GM21619 (cell line): ENCODE results near the gene NFIX.

Experiments
- ATAC-seq: cut with Tn5 transposase; IDR thresholded peaks from one replicate; pipeline ENCODE4 v1.9.1; 2021; ENCODE audit not compliant: unreplicated experiment

NFIX gene

DNA sequence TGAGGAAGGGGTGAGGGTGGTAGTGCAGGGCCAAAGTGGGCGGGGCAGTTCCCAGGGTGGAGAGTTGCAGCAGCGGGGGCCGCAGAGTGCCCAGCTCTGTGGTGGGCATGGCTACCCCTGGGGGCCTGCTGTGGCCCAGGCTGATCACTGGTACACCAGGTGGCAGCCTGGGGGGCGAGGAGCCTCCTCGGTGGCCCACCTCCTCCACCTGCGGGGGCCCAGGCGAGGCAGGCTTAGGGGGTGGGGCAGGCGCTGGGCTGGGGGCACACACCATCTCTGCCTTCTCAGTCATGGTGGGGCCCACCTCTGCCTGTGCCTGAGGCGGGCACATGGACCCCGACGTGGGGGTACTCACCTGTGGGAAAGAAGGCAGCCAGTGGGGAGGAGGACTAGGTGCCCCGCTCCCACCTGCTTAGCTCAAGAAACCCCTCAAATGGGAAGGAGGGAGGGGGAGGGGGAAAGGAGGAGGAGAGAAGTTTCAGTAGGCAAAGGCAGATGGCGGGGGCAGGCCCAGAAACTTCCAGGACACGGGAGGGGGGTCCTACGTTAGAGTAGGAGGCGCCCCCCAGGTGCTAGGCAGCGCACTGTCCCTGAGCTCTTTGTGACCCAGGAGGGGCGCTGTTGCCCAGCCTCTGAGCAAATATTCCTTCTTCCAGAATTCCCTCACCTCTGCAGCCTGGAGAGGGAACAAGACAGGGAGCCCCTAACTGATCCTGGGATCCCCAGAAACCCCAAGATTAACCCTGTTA, 105.7 kb downstream of the NFIX start:
- no peak for ATAC-seq

DNA sequence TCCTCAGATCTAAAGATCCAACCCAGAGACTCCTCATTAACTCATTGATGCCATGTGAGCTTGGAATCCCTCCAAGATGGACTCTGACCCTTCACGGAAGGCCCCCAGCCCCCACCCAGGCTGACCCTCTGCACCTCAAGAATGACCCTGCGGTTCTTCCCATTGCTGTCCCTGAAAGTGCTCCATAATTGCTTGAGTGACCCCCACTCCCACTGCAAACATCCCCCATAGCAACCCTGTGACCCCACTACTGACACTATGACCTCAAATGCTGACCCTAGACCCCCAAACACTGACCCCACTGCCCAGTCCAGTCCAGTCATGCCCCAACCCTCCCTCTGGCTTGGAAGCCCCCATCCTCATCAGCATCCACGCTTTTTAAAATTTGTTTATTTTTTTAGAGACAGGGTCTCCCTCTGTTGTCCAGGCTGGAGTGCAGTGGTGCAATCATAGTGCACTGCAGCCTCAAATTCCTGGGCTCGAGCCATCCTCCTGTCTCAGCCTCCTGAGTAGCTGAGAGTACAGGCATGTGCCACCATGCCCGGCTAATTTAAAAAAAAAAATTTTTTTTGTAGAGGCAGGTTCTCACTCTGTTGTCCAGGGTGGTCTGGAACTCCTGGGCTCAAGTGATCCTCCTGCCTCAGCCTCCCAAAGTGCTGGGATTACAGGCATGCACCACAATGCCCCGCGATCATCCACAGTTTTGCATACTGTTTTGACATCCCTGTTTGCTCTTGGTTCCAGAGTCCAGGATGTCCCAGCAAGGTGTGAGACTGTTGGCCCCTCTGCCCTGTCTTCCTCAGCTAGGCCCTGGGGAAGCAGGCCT, 106.5 kb downstream of the NFIX start:
- ATAC-seq, result no peak

DNA sequence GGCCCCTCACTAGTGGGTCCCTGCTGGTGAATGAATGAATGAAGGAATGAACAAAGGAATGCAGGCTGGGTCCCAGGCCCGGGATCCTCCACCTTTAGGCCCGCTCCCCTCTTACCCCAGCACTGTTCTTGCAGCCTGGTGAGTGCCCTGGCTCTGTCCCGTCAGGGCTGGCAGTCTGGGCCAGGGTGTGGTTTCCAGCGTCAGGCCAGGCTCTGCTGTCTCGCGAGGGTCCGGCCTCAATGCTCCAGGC, 107.1 kb downstream of the NFIX start:
- peak; percentile 1 for ATAC-seq

DNA sequence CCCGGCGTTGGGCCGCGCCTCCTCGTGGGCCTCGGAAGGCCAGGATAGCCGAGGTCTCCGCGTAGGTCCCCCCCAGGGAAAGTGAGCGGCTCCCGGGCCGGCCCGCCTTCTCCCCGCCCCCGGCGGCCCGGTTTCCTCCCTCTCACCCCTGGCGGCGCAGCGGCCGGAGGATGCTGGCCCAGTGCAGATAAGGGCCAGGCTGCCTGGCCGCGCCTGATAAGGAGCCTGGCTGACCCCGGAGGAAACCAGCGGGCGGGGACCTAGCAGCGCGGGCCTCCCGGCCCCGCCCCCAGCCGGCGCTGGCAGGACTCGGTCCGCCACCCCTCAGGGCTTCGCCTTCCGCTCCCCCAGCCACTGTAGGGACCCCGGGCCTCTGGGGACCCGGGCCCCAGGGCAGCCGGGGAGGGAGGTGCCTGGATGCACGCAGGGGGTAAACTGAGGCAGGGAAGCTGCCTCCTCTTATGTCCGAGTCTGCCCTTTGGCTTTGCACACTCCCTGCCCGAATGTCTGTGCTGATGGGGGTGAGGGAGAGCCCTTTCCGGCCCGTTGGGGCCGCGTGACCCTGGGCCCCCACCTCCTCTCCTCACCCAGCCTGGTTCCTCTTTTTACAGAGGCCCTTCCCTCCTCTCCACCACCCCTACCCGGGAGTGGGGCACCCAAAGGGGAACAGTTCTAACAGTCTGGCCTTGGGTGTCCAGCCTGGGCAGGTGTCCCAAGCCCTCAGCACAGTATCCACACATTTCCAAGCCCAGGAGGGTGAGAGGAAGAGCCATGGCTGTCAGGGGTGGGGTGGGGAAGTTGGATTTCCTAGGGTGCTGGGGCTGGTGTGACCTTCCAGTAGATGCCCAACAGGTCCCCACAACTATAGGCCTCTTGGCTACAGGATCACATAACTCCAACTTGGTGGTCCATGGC, 107.6 kb downstream of the NFIX start, which contains the start of gene LYL1:
TSS of gene LYL1 (minus strand) at position 193 of the 915 bp plus-strand sequence. CDS start 1,687 bp downstream, outside the sequence.
- ATAC-seq, result peak; percentile 33

DNA sequence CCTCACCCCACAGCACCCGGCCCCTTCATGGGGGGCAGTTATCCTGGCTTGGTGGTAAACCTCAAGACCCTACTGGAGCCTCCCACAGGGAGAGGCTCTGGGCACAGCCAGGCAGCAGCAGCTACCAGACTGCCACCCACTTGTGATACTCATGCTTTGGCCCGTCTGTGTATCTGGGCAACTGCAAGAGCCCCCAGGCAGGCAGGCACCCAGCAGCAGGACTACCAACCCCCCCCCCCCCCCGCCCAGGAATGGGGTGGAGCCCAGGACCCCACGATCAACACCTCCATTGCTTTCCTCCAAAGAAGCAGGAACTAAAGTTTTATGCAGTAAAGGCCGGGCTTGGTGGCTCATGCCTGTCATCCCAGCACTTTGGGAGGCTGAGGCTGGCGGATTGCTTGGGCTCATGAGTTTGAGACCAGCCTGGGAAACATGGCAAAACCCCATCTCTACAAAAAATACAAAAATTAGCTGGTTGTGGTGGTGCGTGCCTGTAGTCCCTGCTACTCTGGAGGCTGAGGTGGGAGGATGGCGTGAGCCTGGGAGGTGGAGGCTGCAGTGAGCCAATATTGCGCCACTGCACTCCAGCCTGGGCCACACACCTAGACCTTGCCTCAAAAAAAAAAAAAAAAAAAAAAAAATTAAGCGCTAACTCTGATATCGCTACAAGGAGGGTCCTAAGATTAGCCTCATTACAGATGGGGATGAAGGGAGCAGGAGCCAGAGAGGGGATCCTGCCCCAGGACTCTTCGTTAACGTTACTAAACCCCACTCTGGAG, 108.5 kb downstream of the NFIX start:
- ATAC-seq, result no peak

DNA sequence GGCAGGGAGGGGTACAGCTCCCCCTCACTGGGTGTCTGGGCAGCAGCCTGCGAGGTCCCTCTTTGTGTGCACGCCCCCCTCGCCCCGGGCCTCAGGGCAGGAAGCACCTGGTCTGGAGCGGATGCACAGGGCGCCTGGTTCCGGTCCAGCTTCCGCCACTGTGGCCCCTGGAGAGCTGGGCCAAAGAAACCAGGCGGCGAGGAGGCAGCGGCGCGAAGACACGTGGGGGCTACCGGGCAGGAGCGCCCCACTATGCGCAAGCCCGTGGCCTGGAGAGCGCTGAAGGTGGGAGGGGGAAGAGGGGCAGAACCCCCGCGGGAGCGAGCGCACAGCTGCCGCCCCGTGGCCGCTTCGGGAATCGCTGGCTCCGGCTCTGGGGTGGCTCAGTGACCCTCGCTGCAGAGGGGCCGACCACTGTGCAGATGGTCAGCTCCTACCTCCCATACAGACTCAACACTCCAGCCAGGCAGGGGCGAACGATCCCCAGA, 109.1 kb downstream of the NFIX start:
- ATAC-seq, result no peak

DNA sequence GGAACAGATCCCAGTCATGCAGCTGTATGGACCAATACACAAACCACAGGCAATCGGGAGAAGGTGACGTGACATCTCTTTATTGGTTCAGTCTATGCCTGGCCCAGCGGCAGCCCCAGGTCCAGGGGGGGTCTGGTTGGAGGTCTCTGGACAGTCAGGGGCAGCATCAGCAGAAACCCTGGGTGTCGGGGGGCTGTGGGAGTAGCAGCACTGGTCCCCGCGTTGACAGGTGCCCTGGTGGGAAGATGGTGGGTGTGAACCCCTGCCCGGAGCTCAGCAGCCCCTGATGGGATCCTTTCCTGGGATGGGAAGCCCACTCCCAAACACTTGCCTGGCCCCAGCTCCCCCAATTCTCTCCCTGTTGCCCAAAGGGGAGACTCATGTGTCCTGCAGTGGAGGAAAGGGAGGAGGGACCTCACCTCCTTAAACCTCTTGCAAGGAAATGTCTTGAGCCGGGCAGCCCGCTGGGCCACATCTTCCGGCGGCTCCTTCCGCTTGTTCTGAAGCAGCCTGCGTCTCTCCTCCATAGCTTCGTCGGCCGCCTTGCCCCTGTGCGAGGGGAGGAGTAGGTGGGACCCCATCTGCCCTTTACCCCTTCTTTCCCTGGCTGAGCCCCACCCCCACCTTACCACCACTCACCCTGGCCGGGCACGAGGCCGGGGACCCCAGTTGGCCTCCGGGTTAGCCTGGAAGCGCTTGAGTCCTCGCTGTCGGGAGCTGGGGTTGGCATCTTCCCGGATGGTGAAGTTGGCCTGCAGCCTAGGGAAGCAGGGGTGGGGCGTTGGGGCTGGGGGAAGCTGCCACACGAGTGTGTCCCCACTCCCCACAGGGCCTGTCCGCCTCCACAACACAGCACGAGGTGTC, 109.8 kb downstream of the NFIX start:
- ATAC-seq, result no peak

DNA sequence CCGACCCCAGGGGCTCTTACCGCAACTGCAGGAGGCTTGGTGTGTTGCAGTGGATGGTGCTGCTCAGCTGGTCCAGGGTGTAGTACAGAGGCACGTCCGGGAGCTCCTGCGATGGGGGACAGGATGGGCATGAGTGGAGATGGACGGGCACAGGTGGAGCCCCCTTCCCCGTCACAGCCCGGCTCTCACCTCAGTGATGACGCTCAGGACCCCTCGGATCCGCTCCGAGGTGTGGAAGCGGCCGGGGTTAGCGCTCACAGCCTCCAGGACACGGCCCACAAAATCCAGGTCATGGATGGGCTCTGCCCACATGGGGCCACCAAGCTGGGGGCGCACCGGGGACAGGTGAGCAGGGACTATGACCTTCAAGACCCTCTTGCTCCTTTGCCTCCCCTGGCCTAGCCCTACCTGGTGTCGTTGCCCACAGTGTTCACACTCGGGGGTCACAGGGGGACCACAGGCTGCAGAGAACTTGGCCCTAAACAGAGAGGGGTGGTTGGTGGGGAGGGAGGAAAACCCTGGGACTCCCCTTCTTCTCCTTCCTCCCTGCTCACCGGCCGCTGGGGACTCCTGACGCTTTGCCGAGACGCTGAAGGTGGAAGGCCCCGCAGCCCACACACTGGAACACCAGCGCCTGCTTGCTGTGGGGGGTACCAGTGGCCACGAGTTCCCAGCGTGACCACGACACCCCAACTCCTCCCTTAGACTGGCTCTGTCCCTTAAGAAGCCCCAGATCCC, 114.3 kb downstream of the NFIX start:
- ATAC-seq, result no peak

DNA sequence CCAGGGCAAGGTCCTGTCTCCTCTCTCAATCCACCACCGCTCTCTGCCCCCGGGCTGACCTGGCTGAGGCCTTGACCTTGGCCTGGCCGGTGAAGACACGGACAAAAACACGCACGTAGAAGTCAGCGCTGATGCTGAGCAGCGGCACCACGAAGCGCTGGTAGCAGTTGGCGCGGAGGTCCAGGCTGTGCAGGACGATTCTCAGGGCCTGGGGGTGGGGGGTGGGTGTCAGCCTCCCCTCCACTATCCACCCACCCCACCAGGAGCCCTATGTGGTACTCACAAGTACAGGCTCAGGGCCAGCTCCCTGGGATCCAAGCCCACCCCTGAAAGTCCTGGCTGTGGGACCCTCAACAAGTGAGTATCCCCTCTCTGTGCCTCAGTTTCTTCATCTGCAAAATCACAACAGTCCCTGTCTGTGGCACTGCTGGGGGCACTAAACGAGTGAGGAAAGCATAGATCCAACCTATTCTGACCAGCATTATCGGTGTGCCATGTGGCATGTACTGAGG, 114.9 kb downstream of the NFIX start:
- no peak for ATAC-seq

DNA sequence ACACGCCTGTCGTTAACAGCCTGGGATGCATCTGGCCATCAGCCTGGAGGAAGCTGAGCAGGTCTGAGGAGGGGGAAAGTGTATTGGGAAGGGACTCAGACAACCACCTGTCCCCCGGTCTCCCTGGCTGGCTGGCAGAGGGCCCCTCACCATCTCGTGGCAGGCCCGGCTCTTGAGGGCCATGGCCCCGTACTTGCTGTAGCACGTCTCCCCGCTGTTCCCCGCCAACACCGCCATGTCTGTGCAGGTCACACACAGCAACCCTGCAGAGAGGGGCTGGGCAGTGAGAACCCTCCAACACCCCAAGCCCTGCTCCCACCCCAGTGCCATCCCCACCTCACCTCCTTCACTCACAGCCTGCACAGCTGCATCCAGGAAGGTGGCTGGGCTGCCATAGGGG, 117.3 kb downstream of the NFIX start:
- ATAC-seq, result no peak

DNA sequence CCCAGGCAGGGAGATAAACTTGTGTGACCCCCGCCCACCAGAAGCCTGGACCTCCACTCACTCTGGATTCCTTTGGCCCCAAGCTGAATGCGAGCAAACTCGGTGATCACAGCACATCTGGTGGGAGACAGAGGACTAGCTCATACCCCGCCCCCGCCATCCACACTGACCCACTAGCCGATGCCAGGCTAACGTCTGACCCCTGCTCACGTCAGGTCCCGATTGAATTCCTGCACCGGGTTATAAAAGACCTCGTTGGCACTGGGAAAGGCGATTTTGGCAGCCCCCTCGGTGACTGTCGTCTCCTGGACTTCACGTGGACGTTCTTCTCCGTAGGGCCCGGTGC, 120.6 kb downstream of the NFIX start:
- ATAC-seq, result no peak

DNA sequence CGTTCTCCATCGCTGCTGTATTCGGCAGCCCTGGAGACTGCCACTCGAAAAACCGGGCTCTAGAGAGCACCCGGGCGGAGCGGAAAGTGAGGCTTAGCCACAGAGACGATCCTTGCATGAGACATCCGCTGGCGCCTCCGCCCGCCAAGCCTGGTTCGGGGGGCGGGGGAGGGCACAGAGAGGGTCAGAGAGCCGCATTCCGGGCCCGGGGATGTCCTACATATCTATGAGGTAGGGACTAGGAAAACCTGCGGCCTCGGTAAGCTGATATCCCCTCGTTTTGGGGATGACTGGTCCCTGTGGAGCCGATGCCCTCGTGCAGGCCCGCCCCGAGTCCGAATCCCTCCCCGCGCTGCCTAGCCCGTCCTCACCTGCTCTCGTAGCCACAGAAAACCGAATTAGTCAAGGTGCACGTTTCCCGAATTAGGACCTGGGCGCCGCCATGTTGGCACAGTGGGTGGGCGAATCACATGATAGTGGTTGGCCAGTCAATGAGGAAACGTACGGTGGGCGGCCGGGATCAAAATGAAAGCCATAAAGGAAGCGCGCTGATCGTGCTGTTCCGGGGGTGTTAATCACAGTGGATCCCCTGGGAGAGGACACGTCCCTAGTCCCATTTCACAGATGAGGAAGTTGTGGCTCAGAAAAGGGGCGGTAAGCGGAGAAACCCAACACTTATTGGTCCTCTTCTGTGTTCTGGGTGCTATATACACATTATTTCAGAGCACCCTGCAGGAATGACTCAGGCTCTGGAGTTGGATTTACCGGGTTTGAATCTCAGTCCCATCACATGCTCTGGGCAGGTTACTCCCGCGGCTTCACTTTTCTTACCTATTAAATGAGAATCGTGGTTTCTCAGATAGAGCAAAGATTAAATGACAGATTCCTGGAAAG, 121.3 kb downstream of the NFIX start, which contains the start of gene TRMT1:
TSS of gene TRMT1 (minus strand) at position 459 of the 894 bp plus-strand sequence. CDS start at position 118, 341 bp downstream.
- ATAC-seq, result peak; percentile 34

DNA sequence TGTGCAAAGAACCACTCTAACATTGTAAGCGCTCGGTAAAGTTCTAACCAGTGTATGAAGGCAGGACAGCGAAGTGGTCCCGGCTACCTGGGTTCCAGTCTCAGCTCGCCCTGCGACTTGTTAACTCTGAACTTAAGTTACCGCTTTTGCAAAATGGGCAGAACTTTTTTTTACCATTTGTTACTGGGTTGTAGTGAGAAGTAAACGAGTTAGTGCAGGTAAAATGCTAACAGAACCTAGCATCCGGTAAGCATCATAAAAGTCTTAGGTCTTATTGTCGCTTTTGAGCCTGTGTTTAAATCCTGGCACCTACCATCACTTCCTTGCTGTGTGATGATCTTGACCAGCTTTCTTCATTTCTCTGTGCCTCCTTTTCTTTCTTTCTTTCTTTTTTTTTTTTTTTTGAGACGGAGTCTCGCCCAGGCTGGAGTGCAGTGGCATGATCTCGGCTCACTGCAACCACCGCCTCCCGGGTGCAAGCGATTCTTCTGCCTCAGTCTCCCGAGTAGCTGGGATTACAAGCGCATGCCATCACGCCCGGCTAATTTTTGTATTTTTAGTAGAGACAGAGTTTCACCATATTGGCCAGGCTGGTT, 122.0 kb downstream of the NFIX start:
- ATAC-seq, result peak; percentile 12

DNA sequence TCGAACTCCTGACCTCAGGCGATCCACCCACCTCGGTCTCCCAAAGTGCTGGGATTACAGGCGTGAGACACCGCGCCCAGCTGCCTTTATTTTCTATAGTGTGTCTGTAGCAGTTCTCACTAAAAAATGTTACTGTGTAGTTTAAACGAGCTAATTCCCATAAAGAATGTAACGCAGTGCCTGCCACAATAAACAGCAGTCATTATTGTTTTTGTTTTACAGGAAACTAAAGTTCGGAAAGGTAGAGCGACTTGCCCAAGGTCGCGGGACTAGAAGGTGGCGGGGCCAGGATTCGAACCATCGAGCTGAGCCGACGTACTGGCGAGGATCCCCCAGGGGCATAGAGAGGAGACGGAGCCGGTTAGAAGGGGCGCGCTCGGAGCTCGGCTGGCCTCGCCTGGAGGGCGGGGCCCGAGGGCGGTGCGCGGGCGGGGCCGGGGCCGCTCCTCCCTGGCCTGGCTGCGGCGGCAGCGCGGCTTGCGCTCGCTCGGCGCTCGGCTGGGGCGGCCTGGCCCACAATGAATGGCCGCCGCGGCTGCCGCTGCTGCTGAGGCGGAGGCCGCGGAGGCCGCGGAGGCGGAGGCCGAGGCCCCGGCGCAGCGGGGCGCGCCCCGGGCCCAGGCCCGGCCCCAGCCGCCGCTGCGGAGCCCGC, 122.6 kb downstream of the NFIX start, which contains the start of gene NACC1:
TSS of gene NACC1 (plus strand) at position 493 of the 652 bp plus-strand sequence. CDS start 16,944 bp downstream, outside the sequence.
- ATAC-seq, result peak; percentile 51

DNA sequence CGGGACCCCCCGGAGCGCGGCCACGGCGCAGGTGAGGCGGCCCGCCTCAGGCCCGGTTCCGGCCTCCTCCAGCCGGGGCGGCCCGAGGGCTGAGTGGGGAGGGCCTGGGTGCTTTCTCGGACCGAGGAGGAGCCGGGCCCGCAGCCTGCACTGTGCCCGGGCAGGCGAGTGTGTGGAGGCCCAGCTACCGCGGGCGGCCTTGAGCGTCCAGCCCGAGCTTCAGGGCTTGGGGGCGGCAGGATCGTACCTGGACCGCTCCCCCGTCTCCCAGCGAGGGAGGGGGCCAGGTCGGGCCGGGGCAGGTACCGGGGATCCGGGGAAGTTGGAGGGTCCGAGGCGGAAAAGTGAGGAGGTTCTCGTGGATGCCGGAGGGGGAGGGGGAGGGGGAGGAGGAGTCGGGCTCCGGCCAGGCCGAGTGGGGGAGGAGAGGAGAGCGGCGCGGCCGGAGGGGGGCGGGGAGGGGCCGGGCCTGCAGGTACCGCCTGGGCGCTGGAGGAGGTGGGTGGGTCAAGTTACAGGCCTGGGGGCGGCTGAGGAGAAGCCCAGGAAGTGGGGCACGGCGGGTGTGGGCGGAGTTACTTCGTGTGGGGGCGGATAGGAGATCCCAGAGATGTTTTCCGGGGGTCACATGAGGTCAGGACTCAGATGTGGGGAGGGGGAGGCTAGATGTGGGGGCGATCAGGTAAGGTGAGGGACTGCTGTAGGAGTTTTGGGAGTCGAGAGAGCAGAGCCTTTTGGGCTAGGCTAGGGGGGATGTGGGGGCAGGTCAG, 123.3 kb downstream of the NFIX start:
- no peak for ATAC-seq

DNA sequence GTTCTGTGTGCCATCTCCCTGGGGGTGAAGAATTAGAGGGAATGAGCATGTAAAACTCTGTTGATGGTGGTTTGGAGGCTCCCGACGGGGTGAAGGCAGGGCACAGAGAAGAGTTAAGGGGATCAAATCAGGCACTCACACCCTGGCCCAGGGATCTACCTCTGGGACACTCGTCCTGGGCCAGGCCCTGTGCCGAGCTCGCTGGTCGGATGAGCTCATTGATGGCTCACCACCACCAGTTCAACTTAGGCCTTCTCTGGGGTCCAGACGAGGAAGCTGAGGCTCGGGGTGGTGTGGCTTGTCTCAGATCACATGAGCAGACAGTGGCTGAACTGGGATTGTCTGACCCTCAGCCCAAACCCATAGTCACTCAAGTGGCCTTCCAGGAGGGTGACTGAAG, 124.4 kb downstream of the NFIX start:
- no peak for ATAC-seq
